Measurements from ENCODE around the gene MAS1L.

MAS1L gene, protein sequence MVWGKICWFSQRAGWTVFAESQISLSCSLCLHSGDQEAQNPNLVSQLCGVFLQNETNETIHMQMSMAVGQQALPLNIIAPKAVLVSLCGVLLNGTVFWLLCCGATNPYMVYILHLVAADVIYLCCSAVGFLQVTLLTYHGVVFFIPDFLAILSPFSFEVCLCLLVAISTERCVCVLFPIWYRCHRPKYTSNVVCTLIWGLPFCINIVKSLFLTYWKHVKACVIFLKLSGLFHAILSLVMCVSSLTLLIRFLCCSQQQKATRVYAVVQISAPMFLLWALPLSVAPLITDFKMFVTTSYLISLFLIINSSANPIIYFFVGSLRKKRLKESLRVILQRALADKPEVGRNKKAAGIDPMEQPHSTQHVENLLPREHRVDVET

DNA sequence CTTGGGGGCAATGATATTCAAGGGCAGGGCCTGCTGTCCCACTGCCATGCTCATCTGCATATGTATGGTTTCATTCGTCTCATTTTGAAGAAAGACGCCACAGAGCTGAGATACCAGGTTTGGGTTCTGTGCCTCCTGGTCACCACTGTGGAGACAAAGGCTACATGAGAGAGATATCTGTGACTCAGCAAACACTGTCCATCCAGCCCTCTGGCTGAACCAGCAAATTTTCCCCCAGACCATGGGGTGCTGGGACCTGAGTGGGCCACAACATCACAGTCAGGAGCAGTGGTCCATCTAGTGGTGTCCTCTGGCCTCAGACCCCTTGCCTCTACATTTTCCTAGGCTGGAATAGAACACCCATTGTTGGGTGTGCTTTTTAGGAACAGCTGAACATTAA lies at the start of gene MAS1L:
Gene MAS1L (minus strand): TSS at position 297 of the 400 bp plus-strand sequence. CDS start 54 bp downstream, at position 243.
- TF ChIP-seq, protein P1, sequence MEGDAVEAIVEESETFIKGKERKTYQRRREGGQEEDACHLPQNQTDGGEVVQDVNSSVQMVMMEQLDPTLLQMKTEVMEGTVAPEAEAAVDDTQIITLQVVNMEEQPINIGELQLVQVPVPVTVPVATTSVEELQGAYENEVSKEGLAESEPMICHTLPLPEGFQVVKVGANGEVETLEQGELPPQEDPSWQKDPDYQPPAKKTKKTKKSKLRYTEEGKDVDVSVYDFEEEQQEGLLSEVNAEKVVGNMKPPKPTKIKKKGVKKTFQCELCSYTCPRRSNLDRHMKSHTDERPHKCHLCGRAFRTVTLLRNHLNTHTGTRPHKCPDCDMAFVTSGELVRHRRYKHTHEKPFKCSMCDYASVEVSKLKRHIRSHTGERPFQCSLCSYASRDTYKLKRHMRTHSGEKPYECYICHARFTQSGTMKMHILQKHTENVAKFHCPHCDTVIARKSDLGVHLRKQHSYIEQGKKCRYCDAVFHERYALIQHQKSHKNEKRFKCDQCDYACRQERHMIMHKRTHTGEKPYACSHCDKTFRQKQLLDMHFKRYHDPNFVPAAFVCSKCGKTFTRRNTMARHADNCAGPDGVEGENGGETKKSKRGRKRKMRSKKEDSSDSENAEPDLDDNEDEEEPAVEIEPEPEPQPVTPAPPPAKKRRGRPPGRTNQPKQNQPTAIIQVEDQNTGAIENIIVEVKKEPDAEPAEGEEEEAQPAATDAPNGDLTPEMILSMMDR (IDR thresholded peaks at IDR 0.05) = no peak

DNA sequence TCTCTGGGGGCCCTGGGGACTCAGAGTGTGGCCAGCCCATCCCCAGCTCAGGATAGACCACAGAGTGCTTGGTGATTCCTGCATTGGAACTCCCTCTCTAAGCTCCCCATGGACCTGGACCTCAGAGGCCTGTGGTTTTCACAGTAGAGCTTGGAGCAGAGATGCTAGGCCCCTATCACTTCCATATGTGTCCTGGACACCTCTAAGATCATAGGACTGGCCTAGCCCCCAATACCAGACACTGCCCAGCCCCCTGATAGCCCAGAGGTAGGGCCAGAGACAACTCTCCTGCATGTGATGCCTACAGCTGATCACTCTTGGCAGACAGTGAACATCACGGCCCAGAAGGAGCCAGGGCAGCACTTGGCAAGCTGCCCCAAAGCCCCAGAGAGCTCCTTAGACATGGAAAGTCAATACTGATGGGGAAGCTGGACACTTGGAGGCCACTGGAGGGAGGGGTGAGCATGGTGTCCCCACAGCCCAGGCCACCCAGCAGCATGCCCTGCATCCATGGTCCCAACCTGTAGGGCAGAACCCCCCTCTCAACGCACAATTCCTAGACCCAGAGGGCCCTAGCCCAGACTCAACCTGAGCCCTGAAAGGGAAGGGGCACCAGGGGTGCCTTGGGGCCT lies 44.7 kb upstream of the MAS1L start:
- TF ChIP-seq, protein P1 (IDR thresholded peaks at IDR 0.05) = no peak

DNA sequence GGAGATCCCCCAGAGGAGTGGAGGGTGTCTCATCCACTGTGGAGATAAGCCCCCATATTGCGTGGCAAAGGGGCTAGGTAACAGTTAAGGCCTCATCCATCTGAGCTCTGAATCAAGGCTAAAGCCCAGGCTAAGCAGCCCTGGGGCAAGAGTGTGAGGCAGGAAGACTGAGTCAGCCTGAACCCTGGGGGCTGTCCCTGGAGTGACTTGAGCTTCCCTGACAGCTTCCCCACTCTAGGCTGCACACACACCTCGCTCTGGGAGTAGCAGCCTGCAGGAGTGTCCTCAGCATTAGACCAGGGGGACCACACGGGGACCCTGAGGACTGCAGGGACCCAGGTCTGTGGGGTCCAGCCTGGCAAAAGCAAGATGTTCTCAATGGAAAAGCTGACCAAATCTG lies 43.9 kb upstream of the MAS1L start:
- TF ChIP-seq, protein P1 (IDR thresholded peaks at IDR 0.05) = no peak

DNA sequence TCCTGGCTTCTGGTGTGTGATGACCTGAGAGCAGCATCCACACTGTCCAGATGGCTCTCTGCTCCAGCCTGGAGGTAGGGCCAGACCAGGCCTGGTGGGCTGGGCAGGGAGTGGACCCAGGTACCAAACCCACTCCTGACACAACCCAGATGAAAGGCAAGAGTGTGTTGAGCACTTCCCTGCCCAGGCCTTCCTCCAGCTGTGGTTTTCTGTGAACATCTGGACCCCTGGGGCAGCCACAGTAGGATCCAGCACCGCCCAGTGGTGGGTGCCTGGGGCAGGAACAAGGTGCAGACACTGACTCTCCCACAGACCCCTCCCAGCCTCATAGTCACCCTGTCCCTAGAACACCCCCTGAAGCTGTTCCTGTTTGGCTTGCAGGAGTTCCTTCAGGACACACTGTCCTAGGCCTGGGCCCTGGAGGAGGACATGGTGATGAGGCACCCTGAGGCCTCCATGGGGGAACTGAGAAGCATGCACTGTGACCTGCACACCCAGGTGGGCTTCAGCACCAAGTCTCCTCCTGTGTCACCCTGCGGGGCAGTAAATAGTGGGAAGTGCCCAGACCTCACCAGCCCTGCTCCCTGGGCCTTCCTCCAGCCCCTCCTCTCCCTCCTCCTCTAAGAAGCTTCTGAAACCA lies 43.0 kb upstream of the MAS1L start:
- TF ChIP-seq, protein P1 (IDR thresholded peaks at IDR 0.05) = no peak

DNA sequence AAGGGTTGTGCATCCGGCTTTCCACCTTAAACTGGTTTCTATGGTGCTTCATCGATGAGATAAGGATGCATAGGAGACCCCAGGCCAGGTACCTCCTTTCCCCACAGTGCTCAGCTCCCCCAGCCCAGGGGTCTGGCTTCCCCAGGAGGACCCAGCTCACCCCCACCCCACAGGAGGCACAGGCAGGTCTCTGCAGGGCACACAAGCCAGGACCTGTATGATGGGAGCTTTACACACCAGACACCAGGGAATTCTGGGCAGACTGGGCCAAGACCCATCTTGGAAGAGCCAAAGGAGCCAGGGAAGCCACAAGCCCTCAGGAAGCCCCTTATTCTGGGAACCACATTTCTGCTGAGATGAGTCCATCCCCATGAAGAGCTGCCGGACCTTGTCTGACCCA lies 42.2 kb upstream of the MAS1L start:
- TF ChIP-seq, protein P1 (IDR thresholded peaks at IDR 0.05) = no peak

DNA sequence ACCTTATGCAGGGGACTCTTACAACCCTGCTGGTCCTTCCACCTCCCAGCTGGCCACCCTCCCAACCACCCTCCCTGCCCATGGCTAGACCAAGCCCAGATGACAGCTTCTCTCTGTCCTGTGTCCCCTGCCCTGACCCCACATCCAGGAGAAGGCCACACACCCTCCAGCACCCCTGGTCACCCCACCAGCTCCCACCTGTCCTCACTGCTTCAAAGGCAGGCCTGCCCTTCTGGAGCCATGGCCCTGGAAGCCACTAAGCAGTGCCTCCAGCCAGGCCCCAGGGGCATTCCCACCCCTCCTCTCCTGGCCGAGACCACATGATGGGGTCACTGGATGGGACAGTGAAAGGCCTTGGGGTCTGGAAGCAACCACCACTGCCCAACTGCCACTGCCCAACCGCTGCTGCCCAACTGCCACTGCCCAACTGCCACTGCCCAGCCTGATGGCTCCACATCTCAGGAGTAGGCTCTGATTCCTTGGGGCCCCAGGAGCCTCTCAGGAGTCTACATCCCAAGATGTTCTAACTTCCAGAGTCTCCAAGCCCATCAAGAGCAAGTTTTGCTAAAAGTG lies 41.3 kb upstream of the MAS1L start:
- TF ChIP-seq, protein P1 (IDR thresholded peaks at IDR 0.05) = no peak

DNA sequence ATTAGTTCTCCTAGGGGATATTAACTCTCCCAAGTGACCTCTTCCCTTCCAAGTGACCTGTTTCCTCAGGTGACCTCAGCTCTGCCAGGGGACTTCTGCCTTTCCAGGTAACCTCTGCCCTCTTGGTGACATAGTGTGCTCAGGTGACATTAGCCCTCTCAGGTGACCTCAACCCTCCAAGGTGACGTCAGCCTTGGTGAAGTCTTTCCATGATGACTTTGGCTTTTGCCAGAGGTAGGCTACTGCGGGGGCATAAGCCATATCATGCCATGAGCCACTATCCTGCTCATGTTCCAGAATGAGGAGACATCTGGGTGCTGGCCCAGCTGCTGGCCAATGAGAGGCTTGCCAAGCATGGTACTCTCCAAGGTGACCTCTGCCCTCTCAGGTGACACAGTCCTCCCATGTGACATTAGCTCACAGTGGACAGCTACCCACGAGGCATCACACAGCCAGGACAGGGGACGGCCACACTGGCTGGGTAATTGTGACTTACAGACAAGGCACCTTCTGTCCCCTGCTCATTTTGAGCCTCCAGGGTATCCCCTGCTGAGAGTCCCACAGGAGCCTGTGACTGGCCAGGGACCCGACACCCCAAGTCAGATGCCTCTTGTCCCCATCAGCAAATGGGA lies 40.7 kb upstream of the MAS1L start:
- TF ChIP-seq, protein P1 (IDR thresholded peaks at IDR 0.05) = no peak
